Measurements from ENCODE around the gene PPDPF.

PPDPF gene

GRCh38 chr20:63490416-63490815 lies 30.1 kb upstream of the PPDPF start:
- H3K4me3 ChIP-seq (replicated peaks; ENCODE audit: insufficient read depth, low read length), result no peak overlapping the region
- H3K27ac ChIP-seq (replicated peaks), result no peak overlapping the region
- DNase-seq (ENCODE audit: low read depth in 1 of 2, low spot score in 1 of 2), result no peak
- peaks cover 21% of the 10 kb centered on the region for H3K27me3 ChIP-seq (ENCODE audit: insufficient read depth, poor library complexity, severe bottlenecking)
- TF ChIP-seq SPI1 (IDR thresholded peaks at IDR 0.05; ENCODE audit: borderline replicate concordance, low read depth) (no peak), POLR2AphosphoS5 (IDR thresholded peaks at IDR 0.05; ENCODE audit: low read depth) (no peak), REST (IDR thresholded peaks at IDR 0.05; ENCODE audit: insufficient replicate concordance, low read depth) (no peak), GABPA (IDR thresholded peaks at IDR 0.05; ENCODE audit: low read depth) (no peak), CTCF (IDR thresholded peaks at IDR 0.05; ENCODE audit: insufficient read depth, low read length) (no peak)

GRCh38 chr20:63491078-63491477 lies 29.5 kb upstream of the PPDPF start:
- no peak overlapping the region for H3K4me3 ChIP-seq (replicated peaks; ENCODE audit: insufficient read depth, low read length)
- DNase-seq (ENCODE audit: low read depth in 1 of 2, low spot score in 1 of 2), result no peak
- no peak overlapping the region for H3K27ac ChIP-seq (replicated peaks)
- TF ChIP-seq GABPA (IDR thresholded peaks at IDR 0.05; ENCODE audit: low read depth) (no peak), REST (IDR thresholded peaks at IDR 0.05; ENCODE audit: insufficient replicate concordance, low read depth) (no peak), CTCF (IDR thresholded peaks at IDR 0.05; ENCODE audit: insufficient read depth, low read length) (no peak), SPI1 (IDR thresholded peaks at IDR 0.05; ENCODE audit: borderline replicate concordance, low read depth) (no peak), POLR2AphosphoS5 (IDR thresholded peaks at IDR 0.05; ENCODE audit: low read depth) (no peak)
- H3K27me3 ChIP-seq (ENCODE audit: insufficient read depth, poor library complexity, severe bottlenecking), result peaks cover 21% of the 10 kb centered on the region

- Histone ChIP-seq H3K4me3 (replicated peaks; ENCODE audit: insufficient read depth, low read length) (no peak overlapping the region), H3K27me3 (ENCODE audit: insufficient read depth, poor library complexity, severe bottlenecking) (peaks cover 21% of the 10 kb centered on the region), H3K27ac (replicated peaks) (no peak overlapping the region)
- DNase-seq (ENCODE audit: low read depth in 1 of 2, low spot score in 1 of 2), result no peak
- TF ChIP-seq CTCF (IDR thresholded peaks at IDR 0.05; ENCODE audit: insufficient read depth, low read length) (no peak), POLR2AphosphoS5 (IDR thresholded peaks at IDR 0.05; ENCODE audit: low read depth) (no peak), REST (IDR thresholded peaks at IDR 0.05; ENCODE audit: insufficient replicate concordance, low read depth) (no peak), GABPA (IDR thresholded peaks at IDR 0.05; ENCODE audit: low read depth) (no peak), SPI1 (IDR thresholded peaks at IDR 0.05; ENCODE audit: borderline replicate concordance, low read depth) (no peak)
These were observed 28.8 kb upstream of the PPDPF start for GRCh38 chr20:63491635-63492230.

Data from HL-60 (cell line).